HL-60 (cell line): Measurements from ENCODE around the gene CIT.

Experiments
- DNase-seq, 2 experiments: peaks; one replicate each; pipeline ENCODE4 v3.0.0-alpha.2; 2010 to 2020; ENCODE audit warnings: low read depth in 1 of 2, low spot score in 1 of 2
- H3K27ac ChIP-seq: fragments of 250-450 bp; sonication (Bioruptor Pico); replicated peaks from 2 replicates; pipeline ENCODE4 v1.5.1; 2020; ENCODE audit warnings: mild to moderate bottlenecking, moderate library complexity
- H3K27me3 ChIP-seq: fragments of 250-450 bp; sonication (Bioruptor Pico); 2 replicates; pipeline ENCODE4 v1.5.1; 2021; ENCODE audit warnings: mild to moderate bottlenecking, moderate library complexity; ENCODE audit not compliant: insufficient read depth, poor library complexity, severe bottlenecking
- H3K4me3 ChIP-seq: replicated peaks from 2 replicates; pipeline ENCODE4 v1.5.1; 2011; ENCODE audit warnings: mild to moderate bottlenecking, control low read depth, low read length; ENCODE audit not compliant: insufficient read depth
- GABPA ChIP-seq: IDR thresholded peaks from 2 replicates; pipeline ENCODE4 v1.6.1; 2012; ENCODE audit warnings: low read depth
- POLR2AphosphoS5 ChIP-seq: IDR thresholded peaks from 2 replicates; pipeline ENCODE4 v1.6.1; 2012; ENCODE audit warnings: low read depth
- SPI1 ChIP-seq: IDR thresholded peaks from 2 replicates; pipeline ENCODE4 v1.6.1; 2012; ENCODE audit warnings: low read depth, mild to moderate bottlenecking, borderline replicate concordance
- TF ChIP-seq, protein P1 (sequence below): IDR thresholded peaks from one replicate; pipeline ENCODE4 v1.5.1; 2011; ENCODE audit warnings: low read length, control low read depth, inconsistent platforms; ENCODE audit not compliant: insufficient read depth
- TF ChIP-seq, protein P2 (sequence below): IDR thresholded peaks from 2 replicates; pipeline ENCODE4 v1.6.1; 2012; ENCODE audit warnings: low read depth; ENCODE audit not compliant: insufficient replicate concordance

The CIT gene

GRCh38 chr12:119807380-119807779, 69.7 kb downstream of the CIT start:
- TF ChIP-seq GABPA (no peak), SPI1 (no peak), POLR2AphosphoS5 (no peak)
- TF ChIP-seq, protein P1, sequence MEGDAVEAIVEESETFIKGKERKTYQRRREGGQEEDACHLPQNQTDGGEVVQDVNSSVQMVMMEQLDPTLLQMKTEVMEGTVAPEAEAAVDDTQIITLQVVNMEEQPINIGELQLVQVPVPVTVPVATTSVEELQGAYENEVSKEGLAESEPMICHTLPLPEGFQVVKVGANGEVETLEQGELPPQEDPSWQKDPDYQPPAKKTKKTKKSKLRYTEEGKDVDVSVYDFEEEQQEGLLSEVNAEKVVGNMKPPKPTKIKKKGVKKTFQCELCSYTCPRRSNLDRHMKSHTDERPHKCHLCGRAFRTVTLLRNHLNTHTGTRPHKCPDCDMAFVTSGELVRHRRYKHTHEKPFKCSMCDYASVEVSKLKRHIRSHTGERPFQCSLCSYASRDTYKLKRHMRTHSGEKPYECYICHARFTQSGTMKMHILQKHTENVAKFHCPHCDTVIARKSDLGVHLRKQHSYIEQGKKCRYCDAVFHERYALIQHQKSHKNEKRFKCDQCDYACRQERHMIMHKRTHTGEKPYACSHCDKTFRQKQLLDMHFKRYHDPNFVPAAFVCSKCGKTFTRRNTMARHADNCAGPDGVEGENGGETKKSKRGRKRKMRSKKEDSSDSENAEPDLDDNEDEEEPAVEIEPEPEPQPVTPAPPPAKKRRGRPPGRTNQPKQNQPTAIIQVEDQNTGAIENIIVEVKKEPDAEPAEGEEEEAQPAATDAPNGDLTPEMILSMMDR = no peak
- TF ChIP-seq, protein P2, sequence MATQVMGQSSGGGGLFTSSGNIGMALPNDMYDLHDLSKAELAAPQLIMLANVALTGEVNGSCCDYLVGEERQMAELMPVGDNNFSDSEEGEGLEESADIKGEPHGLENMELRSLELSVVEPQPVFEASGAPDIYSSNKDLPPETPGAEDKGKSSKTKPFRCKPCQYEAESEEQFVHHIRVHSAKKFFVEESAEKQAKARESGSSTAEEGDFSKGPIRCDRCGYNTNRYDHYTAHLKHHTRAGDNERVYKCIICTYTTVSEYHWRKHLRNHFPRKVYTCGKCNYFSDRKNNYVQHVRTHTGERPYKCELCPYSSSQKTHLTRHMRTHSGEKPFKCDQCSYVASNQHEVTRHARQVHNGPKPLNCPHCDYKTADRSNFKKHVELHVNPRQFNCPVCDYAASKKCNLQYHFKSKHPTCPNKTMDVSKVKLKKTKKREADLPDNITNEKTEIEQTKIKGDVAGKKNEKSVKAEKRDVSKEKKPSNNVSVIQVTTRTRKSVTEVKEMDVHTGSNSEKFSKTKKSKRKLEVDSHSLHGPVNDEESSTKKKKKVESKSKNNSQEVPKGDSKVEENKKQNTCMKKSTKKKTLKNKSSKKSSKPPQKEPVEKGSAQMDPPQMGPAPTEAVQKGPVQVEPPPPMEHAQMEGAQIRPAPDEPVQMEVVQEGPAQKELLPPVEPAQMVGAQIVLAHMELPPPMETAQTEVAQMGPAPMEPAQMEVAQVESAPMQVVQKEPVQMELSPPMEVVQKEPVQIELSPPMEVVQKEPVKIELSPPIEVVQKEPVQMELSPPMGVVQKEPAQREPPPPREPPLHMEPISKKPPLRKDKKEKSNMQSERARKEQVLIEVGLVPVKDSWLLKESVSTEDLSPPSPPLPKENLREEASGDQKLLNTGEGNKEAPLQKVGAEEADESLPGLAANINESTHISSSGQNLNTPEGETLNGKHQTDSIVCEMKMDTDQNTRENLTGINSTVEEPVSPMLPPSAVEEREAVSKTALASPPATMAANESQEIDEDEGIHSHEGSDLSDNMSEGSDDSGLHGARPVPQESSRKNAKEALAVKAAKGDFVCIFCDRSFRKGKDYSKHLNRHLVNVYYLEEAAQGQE = no peak
- H3K27ac ChIP-seq = no peak overlapping the region
- H3K27me3 ChIP-seq = no peaks in the 10 kb centered on the region
- DNase-seq = no peak
- H3K4me3 ChIP-seq = no peak overlapping the region

- DNase-seq = no peak
- no peak overlapping the region for H3K4me3 ChIP-seq
Observed at GRCh38 chr12:119804011-119804641, 73.0 kb downstream of the CIT start.

GRCh38 chr12:119803381-119803791, 73.7 kb downstream of the CIT start:
- H3K4me3 ChIP-seq = no peak overlapping the region
- no peaks in the 10 kb centered on the region for H3K27me3 ChIP-seq
- TF ChIP-seq SPI1 (no peak), POLR2AphosphoS5 (no peak), GABPA (no peak)
- TF ChIP-seq, protein P1 = no peak
- TF ChIP-seq, protein P2 = no peak
- no peak overlapping the region for H3K27ac ChIP-seq
- no peak for DNase-seq

More at GRCh38 chr12:119804011-119804641, 73.0 kb downstream of the CIT start:
- Histone ChIP-seq H3K27me3 (no peaks in the 10 kb centered on the region), H3K27ac (no peak overlapping the region)
- TF ChIP-seq, protein P2 = no peak
- TF ChIP-seq, protein P1 = peak; percentile 25
- no peak for TF ChIP-seq SPI1
- TF ChIP-seq POLR2AphosphoS5 = no peak
